Sciatic nerve (tissue), 2 donors: Measurements from ENCODE around the gene PSENEN. TPM values are rescaled to one million over a fixed set of nuclear protein-coding genes. Genes with fewer than 3 reads are reported as not detected.
"Not testable (repeated sequence)": the region's sequence is repeated elsewhere in the genome, so short reads cannot be mapped to it uniquely, and the experiment has no call there.

Experiments used
- ATAC-seq: fragments of 200-7000 bp; cut with Tn5 transposase; one replicate; pipeline ENCODE4 v1.9.1; 2020; ENCODE audit warnings: mild to moderate bottlenecking, moderate library complexity
- DNase-seq: peaks from one replicate; pipeline ENCODE4 v3.0.0-alpha.2; 2020; ENCODE audit warnings: low spot score
- intact Hi-C: fragments of 100-400 bp; cut with DNase I; formaldehyde crosslinking; loops from one replicate; pipeline ENCODE4 v1.14.2; 2022
- total RNA-seq: library from RNA; stranded (reverse); fragmentation: NEBNext Ultra II Directional; extraction: Animal tissue kit (Norgen Biotek cat#: 25700); gene quantifications from one replicate; pipeline ENCODE4 v1.2.1, GENCODE V29; 2021
- donor health status: DM: no; HTN: no; CAD: no.
- donor health status: DM: no; HTN: no; CAD: no.

The PSENEN gene
- total RNA-seq, 1 donor from 2014 or later = 45.6 TPM

DNA sequence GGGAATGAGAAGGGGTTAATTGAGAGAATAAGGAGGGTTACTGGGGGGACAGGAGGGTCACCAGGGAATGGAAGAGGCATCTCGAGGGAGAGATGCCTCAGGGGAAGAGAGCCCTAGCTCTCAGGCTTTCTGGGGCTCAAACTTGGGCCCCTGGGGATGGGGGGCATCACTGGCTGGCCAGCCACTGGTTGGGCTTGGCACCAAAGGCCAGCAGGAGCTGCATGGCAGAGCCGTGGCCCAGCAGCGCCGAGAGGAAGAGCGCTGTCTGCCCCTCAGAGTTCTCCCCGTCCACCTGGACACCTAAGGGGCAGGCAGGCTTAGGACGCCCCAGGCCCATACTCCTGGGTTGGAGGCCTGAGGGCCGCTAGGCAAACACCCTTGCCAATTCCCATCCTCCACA is 47.4 kb downstream of the PSENEN start:
- DNase-seq (no peak), ATAC-seq (no peak)
- intact Hi-C loops = no loop called here

GRCh38 chr19:35793381-35794165 is 48.1 kb downstream of the PSENEN start:
- ATAC-seq (no peak), DNase-seq (no peak)
- intact Hi-C loops = no loop called here

- ATAC-seq, intact Hi-C loops, DNase-seq: not testable (repeated sequence)
Measured at GRCh38 chr19:35795564-35795963, 50.1 kb downstream of the PSENEN start.

Other genes with a start within 250 kb of the PSENEN start
- 26.5 TPM for gene DMKN, start 232.0 kb upstream of the PSENEN start, total RNA-seq
- not detected for gene SBSN, start 217.3 kb upstream of the PSENEN start, total RNA-seq
- gene GAPDHS, start 212.2 kb upstream of the PSENEN start, total RNA-seq = not detected
- gene TMEM147, start 200.0 kb upstream of the PSENEN start, total RNA-seq = 53.9 TPM
- gene ATP4A, start 182.0 kb upstream of the PSENEN start, total RNA-seq = not detected
- not detected for gene PMIS2, start 159.5 kb upstream of the PSENEN start, total RNA-seq
- 13.5 TPM for gene HAUS5, start 132.9 kb upstream of the PSENEN start, total RNA-seq
- 56.7 TPM for gene RBM42, start 116.6 kb upstream of the PSENEN start, total RNA-seq
- gene ETV2, start 103.9 kb upstream of the PSENEN start, total RNA-seq = 1.2 TPM
- 211 TPM for gene COX6B1, start 97.3 kb upstream of the PSENEN start, total RNA-seq
- gene UPK1A, start 79.1 kb upstream of the PSENEN start, total RNA-seq = not detected
- 0.18 TPM for gene ZBTB32, start 41.1 kb upstream of the PSENEN start, total RNA-seq
- gene KMT2B, start 27.6 kb upstream of the PSENEN start, total RNA-seq = 41.1 TPM
- 10.8 TPM for gene IGFLR1, start 3.2 kb upstream of the PSENEN start, total RNA-seq
- 22.9 TPM for gene U2AF1L4, start 233 bp upstream of the PSENEN start, total RNA-seq
- 12.3 TPM for gene LIN37, start 2.9 kb downstream of the PSENEN start, total RNA-seq
- gene HSPB6, start 11.4 kb downstream of the PSENEN start, total RNA-seq = 79.7 TPM
- 29.4 TPM for gene PROSER3, start 12.5 kb downstream of the PSENEN start, total RNA-seq
- 26.8 TPM for gene ARHGAP33, start 29.9 kb downstream of the PSENEN start, total RNA-seq
- not detected for gene PRODH2, start 67.2 kb downstream of the PSENEN start, total RNA-seq
- not detected for gene NPHS1, start 106.9 kb downstream of the PSENEN start, total RNA-seq
- gene KIRREL2, start 111.3 kb downstream of the PSENEN start, total RNA-seq = 0.13 TPM
- 14.1 TPM for gene APLP1, start 122.9 kb downstream of the PSENEN start, total RNA-seq
- gene NFKBID, start 154.9 kb downstream of the PSENEN start, total RNA-seq = 39.3 TPM
- 14.3 TPM for gene HCST, start 156.9 kb downstream of the PSENEN start, total RNA-seq
- gene TYROBP, start 162.6 kb downstream of the PSENEN start, total RNA-seq = 104 TPM
- gene LRFN3, start 190.7 kb downstream of the PSENEN start, total RNA-seq = 13.1 TPM
- gene SDHAF1, start 249.5 kb downstream of the PSENEN start, total RNA-seq = 17.0 TPM